HG03025 (cell line): ENCODE data around the gene HOXA3.

ENCODE experiments used
- ATAC-seq: cut with Tn5 transposase; IDR thresholded peaks from one replicate; pipeline ENCODE4 v1.9.1; 2021; ENCODE audit warnings: mild to moderate bottlenecking, moderate library complexity; ENCODE audit not compliant: unreplicated experiment, low FRiP score

The HOXA3 gene

DNA sequence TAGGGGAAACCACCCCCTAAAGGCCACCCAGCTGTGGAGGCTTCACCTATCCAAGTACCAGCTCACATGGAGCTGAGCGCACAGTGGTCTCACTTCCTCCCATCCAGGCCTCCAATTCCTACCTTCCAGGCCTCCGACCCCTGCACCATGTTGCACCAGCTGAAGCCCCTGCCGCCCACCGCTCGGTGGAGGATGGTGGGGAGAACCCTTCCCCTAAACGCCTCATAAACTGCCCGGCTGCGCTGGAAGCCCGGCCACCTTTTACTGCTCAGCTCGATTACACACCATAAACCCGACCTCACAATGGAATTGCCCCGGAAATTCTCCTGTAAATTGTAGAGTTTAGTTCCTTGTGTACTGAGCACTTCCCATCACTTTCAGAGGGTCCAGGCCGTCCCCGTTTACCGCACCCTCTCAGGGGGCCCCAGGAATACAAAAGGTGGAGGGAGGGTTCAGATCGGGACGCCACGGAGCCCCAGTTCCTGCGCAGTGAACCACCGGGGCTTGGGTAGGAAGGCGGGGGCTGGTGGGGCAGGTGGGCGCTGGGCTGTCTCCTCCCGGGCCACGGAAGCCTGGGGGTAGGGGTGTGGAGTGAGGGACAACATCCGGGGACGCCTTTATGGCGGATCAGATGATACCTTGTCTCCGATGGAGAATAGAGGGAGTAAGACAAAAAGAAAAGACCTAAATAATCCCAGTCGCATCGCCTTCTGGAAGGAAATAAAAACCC lies 5.5 kb upstream of the HOXA3 start:
- no peak for ATAC-seq

DNA sequence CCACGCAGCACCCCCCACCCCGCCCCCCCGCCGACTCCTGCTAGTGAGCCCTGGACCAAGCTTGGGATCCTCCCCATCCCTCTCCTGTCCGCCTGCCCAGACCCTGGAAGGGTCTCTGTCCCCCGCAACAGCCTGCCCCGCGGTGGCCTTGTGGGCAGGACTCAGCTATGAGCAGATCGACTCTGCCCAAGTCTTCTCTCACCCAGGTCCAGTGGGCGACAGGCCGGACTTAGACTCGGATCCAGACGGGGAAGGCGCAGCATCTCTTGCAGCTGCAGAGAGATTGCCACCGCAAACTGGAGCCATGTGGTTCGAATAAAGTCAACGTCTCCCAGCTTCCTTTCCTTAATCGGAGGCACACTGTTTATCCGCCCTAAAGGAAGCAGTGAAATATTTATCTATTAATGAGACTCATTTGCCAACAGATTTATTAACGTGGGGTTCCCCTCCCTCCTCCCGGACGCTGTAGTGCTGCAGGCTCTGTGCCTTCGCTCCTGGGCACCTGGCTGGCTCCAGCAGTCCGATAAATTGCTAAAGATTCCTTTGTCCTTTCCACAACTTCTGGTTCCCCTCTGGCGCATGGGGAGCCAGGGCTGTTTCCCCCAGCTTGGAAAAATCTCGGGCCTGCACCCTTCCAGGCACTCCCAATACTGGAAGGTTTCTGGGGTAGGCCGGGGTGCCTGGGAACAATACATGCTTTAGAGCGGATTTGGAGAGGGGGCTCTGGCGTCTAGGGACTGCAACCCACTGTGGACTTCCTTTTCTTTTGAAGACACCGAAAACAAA lies 4.7 kb upstream of the HOXA3 start:
- no peak for ATAC-seq

GRCh38 chr7:27156508-27156898 lies 4.1 kb upstream of the HOXA3 start, which contains the start of gene HOXA7:
TSS of gene HOXA7 (minus strand) at chr7:27156675. CDS start at chr7:27156545, 130 bp downstream.
- no peak for ATAC-seq

GRCh38 chr7:27155816-27156507 lies 3.6 kb upstream of the HOXA3 start:
- no peak for ATAC-seq

GRCh38 chr7:27154901-27155815 lies 2.8 kb upstream of the HOXA3 start:
- ATAC-seq = no peak

- ATAC-seq = no peak
Observed at GRCh38 chr7:27154369-27154768, 2.0 kb upstream of the HOXA3 start.

GRCh38 chr7:27153526-27153925 lies 1.1 kb upstream of the HOXA3 start:
- ATAC-seq = no peak

DNA sequence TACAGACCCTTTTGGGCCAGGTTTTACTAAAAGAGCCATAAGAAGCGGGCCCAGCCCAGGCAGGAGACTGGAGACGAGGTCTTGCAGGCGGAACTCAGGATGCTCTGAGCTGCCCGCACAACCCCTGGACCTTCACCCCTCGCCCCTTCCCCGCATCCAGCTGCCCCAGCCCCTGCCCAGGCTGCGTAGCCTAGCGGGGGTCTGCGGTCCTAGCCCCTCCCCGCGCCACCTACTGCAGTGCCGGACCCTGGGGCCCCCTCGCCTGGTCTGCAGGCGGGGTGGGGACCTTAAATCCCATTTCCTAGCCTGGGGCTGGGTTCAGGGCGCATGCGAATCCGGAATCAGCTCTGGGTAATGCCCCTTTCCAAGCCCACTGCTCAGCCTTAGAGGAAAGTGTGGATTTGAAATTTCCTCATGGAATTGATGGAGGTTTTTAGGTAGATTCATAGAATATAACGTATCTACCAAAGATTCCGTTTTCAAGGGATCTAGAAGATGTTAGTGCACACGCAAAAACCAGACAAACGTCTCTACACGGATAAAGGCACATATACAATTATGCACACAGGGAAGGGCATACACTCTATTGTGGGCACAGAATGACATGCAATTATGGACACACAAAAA lies 546 bp upstream of the HOXA3 start:
- ATAC-seq = no peak

DNA sequence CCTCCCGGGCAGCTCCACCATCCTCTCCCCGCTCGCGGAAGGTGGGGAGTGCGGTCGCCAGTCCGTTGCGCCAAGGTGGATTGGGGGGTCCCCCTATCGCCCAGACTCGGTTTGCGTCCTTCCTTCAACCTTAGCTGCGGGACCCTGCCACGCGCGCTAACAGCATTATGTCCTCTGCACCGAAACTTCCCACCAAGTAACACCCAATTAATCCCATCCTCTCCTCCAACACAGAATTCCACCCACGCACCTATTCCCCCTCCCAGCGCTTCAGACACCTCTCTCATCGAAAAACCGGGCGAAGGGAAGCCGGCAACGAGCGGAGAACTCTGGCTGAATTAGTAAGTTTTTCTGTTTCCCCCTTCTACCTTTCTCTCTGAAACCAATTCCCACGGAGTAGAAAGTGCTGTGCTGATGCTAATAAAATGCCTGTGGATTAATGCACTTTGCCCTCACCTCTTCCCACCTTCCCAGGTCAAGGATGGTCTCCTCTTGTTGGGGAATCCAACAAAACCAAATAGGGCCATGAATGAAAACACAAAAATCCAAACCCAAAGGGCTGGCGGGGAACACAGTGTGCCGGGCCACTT lies 947 bp downstream of the HOXA3 start:
- no peak for ATAC-seq

- peak; percentile 55 for ATAC-seq
Observed at GRCh38 chr7:27150568-27151340, 1.6 kb downstream of the HOXA3 start.

- no peak for ATAC-seq
Observed at GRCh38 chr7:27149842-27150567, 2.4 kb downstream of the HOXA3 start.

- no peak for ATAC-seq
Observed at GRCh38 chr7:27148756-27149641, 3.4 kb downstream of the HOXA3 start.

DNA sequence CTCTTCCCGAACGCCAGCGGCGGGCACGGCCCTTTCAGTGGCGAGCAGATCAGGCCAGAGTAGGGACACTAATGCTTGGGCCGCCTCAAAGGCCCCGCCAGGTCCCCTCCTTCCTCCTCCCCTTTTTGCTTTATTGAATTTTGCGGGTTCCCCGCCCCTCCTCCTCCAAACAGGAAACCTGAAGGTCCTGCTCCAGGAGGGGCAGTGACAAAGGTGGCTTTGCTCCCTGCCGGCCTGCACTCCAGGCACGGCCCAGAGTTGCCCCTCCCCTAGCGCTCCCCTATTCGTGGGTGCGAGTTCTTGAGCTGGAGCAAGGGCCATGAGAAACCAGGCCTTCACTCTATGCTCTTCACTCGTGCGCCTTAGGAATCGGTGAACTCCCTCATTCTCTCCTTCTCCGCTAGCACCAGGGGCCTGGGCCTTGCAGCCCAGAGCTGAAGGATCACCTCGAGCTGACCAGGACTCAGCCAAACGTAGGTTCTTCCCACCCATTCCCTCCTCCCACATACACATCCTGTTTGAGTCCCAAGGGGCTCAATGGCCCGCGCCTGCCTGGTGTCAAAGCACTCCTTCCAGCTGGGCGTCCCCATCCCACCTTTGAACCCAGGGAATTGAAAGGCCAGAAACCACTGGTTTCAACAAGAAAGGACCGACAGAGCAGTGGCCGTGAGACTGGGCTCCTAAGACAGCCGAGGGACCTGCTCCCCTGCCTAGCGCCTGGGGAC lies 4.2 kb downstream of the HOXA3 start:
- ATAC-seq = no peak

GRCh38 chr7:27147199-27148030 lies 5.0 kb downstream of the HOXA3 start, which contains the start of gene HOXA6:
TSS of gene HOXA6 (minus strand) at chr7:27147774. CDS start at chr7:27147749, 25 bp downstream.
- ATAC-seq = no peak

DNA sequence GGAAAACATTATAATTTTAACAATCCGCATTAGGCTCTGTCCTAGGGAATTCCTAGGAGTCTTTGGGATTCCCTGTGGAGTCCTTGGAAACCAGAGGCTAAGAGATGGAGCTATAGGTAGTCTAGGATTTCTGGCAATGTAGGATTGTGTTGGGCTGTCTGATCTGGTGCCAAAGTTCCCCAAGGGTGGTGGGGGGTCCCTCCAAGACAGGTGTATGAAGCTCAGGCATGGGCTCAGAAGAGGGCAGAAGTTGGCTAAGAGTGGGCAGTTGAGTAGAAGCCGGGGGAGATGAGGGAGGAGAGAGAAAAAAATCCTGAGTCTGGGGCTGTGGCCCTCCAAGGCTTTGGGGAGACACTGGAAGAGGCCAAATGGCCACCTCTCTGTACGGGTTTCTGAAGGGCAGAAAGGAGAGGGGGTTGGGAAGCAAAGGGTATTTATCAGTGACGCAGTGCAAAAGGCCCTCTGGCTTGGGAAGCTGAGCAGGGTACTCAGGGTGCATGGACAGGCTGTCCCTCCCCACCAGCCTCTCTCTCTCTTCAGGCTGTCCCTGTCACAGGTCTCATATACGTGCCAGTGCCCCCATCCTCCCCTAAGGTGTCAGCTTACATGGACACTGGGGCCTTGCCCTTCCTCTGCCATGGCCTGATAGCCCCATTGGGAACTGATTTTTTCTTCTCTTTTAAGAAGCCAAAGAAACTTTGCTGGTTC lies 5.7 kb downstream of the HOXA3 start:
- ATAC-seq = no peak
